Stomach (tissue), 9 donors: ENCODE measurements around the gene NUP153. TPM values are rescaled to one million over a fixed set of nuclear protein-coding genes. Genes with fewer than 3 reads are reported as not detected.

Experiments
- DNase-seq, 2 donors: peaks; one replicate each; pipeline versions ENCODE4 v3.0.0 to v3.0.0-alpha.2; 2013 to 2019
- H3K27ac ChIP-seq, 5 donors: fragments of 200-600 bp in 4 of 5; sonication (generic) in 4 of 5; one replicate each; pipeline ENCODE4 v1.5.1; 2013 to 2019; ENCODE audit warnings: mild to moderate bottlenecking in 1 of 5, moderate library complexity in 1 of 5
- H3K27me3 ChIP-seq, 3 donors: fragments of 200-600 bp; sonication (generic); one replicate each; pipeline ENCODE4 v1.5.1; 2017 to 2019; ENCODE audit warnings: mixed run types in 1 of 3
- H3K36me3 ChIP-seq, 4 donors: fragments of 200-600 bp; sonication (generic); 1 replicate in 3 of 4; 2 replicates in 1 of 4; pipeline ENCODE4 v1.5.1; 2016 to 2019
- H3K4me1 ChIP-seq, 4 donors: fragments of 200-600 bp; sonication (generic); one replicate each; pipeline ENCODE4 v1.5.1; 2016 to 2019
- H3K4me3 ChIP-seq, 4 donors: fragments of 200-600 bp; sonication (generic) in 3 of 4; one replicate each; pipeline ENCODE4 v1.5.1; 2016 to 2019; ENCODE audit warnings: mild to moderate bottlenecking in 1 of 4
- H3K9me3 ChIP-seq, 4 donors: fragments of 200-600 bp; sonication (generic); one replicate each; pipeline ENCODE4 v1.5.1; 2016 to 2019
- CTCF ChIP-seq, 7 experiments: fragments of 450-650 bp in 4 of 7; fragments of 200-600 bp in 3 of 7; sonication (generic) in 3 of 7; IDR thresholded peaks; one replicate each; pipeline ENCODE4 v1.5.1; 2016 to 2019; ENCODE audit warnings: antibody characterized with exemption in 7 of 7, control low read depth in 2 of 7, mild to moderate bottlenecking in 1 of 7
- EP300 ChIP-seq: sonication (generic); formaldehyde crosslinking; IDR thresholded peaks from one replicate; pipeline ENCODE4 v1.6.1; 2017; ENCODE audit warnings: antibody characterized with exemption
- POLR2A ChIP-seq, 4 donors: fragments of 450-650 bp; IDR thresholded peaks; one replicate each; pipeline ENCODE4 v1.6.1; 2016; ENCODE audit warnings: antibody characterized with exemption in 4 of 4, control low read depth in 2 of 4, mild to moderate bottlenecking in 1 of 4, moderate library complexity in 1 of 4
- POLR2AphosphoS5 ChIP-seq, 3 donors: sonication (generic); formaldehyde crosslinking; IDR thresholded peaks; one replicate each; pipeline ENCODE4 v1.6.1; 2016; ENCODE audit warnings: antibody characterized with exemption in 3 of 3
- WGBS, 5 donors: extraction: QIAGEN DNeasy Blood & Tissue Kit in 3 of 5; methylation state at CpG; one replicate each; pipeline versions ENCODE4 v1.1.5 to v1.1.7; 2013 to 2018; 5-methylcytosine and 5-hydroxymethylcytosine counted together
- intact Hi-C: fragments of 100-400 bp; cut with DNase I; formaldehyde crosslinking; loops from one replicate; pipeline ENCODE4 v1.15.1; 2023; ENCODE audit warnings: low total_unique reads
- polyA plus RNA-seq, 3 donors: library from polyadenylated mRNA; stranded (reverse); fragments of 200-250 nt; gene quantifications; one replicate each; pipeline ENCODE4 v1.2.3, GENCODE V29; 2013
- total RNA-seq, 5 donors: library from RNA; depleted of rRNA; stranded (reverse); fragments of >200 nt; gene quantifications; one replicate each; pipeline versions ENCODE4 v1.1.0 to v1.2.3, GENCODE V29; 2014 to 2016
- donor health status: healthy with polysubstance abuse.
- donor health status: Bipolar disorder and iron deficiency.
- donor health status: healthy.

Gene NUP153
- total and polyA plus RNA-seq, 8 donors: 5.2 to 50.5 (median 18.2) TPM

GRCh38 chr6:17730078-17730704 lies 23.5 kb upstream of the NUP153 start:
- DNase-seq: no peak
- no peak for TF ChIP-seq POLR2A (IDR thresholded peaks at IDR 0.05)
- TF ChIP-seq POLR2AphosphoS5 (IDR thresholded peaks at IDR 0.05): no peak
- no peak for TF ChIP-seq CTCF (IDR thresholded peaks at IDR 0.05)
- no peak for TF ChIP-seq EP300
- Histone ChIP-seq H3K27ac (no peak overlapping the region), H3K4me3 (no peak overlapping the region), H3K9me3 (no peaks in the 10 kb centered on the region), H3K36me3 (no peaks in the 10 kb centered on the region), H3K27me3 (no peaks in the 10 kb centered on the region), H3K4me1 (no peaks in the 10 kb centered on the region)
- intact Hi-C loops: no loop called here
- 77 to 83% (median 80%) methylated on average over 6 of the region's 6 CpGs for WGBS, 5 donors

GRCh38 chr6:17729223-17730077 lies 22.7 kb upstream of the NUP153 start:
- Histone ChIP-seq H3K27ac (no peak overlapping the region), H3K4me3 (no peak overlapping the region), H3K27me3 (no peaks in the 10 kb centered on the region), H3K9me3 (no peaks in the 10 kb centered on the region), H3K36me3 (no peaks in the 10 kb centered on the region), H3K4me1 (no peaks in the 10 kb centered on the region)
- 76 to 84% (median 80%) methylated on average over 12 of the region's 12 CpGs for WGBS, 5 donors
- TF ChIP-seq EP300 (no peak), CTCF (IDR thresholded peaks at IDR 0.05) (no peak), POLR2AphosphoS5 (IDR thresholded peaks at IDR 0.05) (no peak), POLR2A (IDR thresholded peaks at IDR 0.05) (no peak)
- intact Hi-C loops: no loop called here
- no peak for DNase-seq

- TF ChIP-seq POLR2A (IDR thresholded peaks at IDR 0.05): no peak
- TF ChIP-seq POLR2AphosphoS5 (IDR thresholded peaks at IDR 0.05): no peak
- no peak for TF ChIP-seq EP300
- TF ChIP-seq CTCF (IDR thresholded peaks at IDR 0.05): no peak
- no peaks in the 10 kb centered on the region for H3K27me3 ChIP-seq
- H3K27ac ChIP-seq: no peak overlapping the region
- 96 to 100% (median 98%) methylated on average over 2 to 49 of the region's 49 CpGs for WGBS, 5 donors
- no peaks in the 10 kb centered on the region for H3K9me3 ChIP-seq
- intact Hi-C loops: no loop called here
- H3K36me3 ChIP-seq: no peaks in the 10 kb centered on the region
- DNase-seq: no peak
- no peaks in the 10 kb centered on the region for H3K4me1 ChIP-seq
- no peak overlapping the region for H3K4me3 ChIP-seq
Observed at GRCh38 chr6:17728551-17729222, 22.0 kb upstream of the NUP153 start.

- Histone ChIP-seq H3K4me1 (no peaks in the 10 kb centered on the region), H3K4me3 (no peak overlapping the region), H3K9me3 (no peaks in the 10 kb centered on the region), H3K27ac (no peak overlapping the region), H3K36me3 (no peaks in the 10 kb centered on the region), H3K27me3 (no peaks in the 10 kb centered on the region)
- intact Hi-C loops: no loop called here
- peak in 1 of 2 donors; percentile 79 for DNase-seq
- TF ChIP-seq POLR2AphosphoS5 (IDR thresholded peaks at IDR 0.05): no peak
- no peak for TF ChIP-seq CTCF (IDR thresholded peaks at IDR 0.05)
- 18 to 32% (median 31%) methylated on average over 6 of the region's 6 CpGs for WGBS, 5 donors
Observed at GRCh38 chr6:17725083-17725482, 18.4 kb upstream of the NUP153 start.
